ENCODE results near the gene ABHD8.
A peak's percentile ranks its signal among the peaks of the same experiment; 100 is the strongest.
"Not testable (repeated sequence)": the region's sequence is repeated elsewhere in the genome, so short reads cannot be mapped to it uniquely, and the experiment has no call there.

ABHD8 gene

GRCh38 chr19:17294051-17294891 is 9.0 kb downstream of the ABHD8 start:
- no peak for DNase-seq

- no peak for DNase-seq
These were observed 9.6 kb downstream of the ABHD8 start for GRCh38 chr19:17293605-17294004.

GRCh38 chr19:17292301-17293074 is 10.7 kb downstream of the ABHD8 start:
- no peak for DNase-seq

- DNase-seq: no peak
These were observed 13.7 kb downstream of the ABHD8 start for GRCh38 chr19:17289489-17289888.

GRCh38 chr19:17286752-17287151 is 16.5 kb downstream of the ABHD8 start:
- DNase-seq: no peak

- DNase-seq: no peak
These were observed 17.0 kb downstream of the ABHD8 start for GRCh38 chr19:17286263-17286662.

GRCh38 chr19:17285415-17286135 is 17.6 kb downstream of the ABHD8 start:
- DNase-seq: no peak

GRCh38 chr19:17283504-17283996 is 19.7 kb downstream of the ABHD8 start:
- DNase-seq: no peak

GRCh38 chr19:17282488-17283125 is 20.6 kb downstream of the ABHD8 start:
- peak; percentile 61 for DNase-seq

GRCh38 chr19:17281391-17282304 is 21.6 kb downstream of the ABHD8 start, which contains the start of gene ANKLE1:
Gene ANKLE1 (plus strand): TSS chr19:17281901. CDS start chr19:17281921, 20 bp downstream.
- DNase-seq: no peak

GRCh38 chr19:17279436-17279835 is 23.8 kb downstream of the ABHD8 start:
- no peak for DNase-seq

GRCh38 chr19:17275441-17276175 is 27.6 kb downstream of the ABHD8 start:
- no peak for DNase-seq

GRCh38 chr19:17274892-17275291 is 28.3 kb downstream of the ABHD8 start:
- not testable (repeated sequence) for DNase-seq

- no peak for DNase-seq
These were observed 34.5 kb downstream of the ABHD8 start for GRCh38 chr19:17268754-17269153.

GRCh38 chr19:17266975-17267788 is 36.0 kb downstream of the ABHD8 start, which contains the start of gene BABAM1:
Gene BABAM1 (plus strand): TSS chr19:17267443. CDS start chr19:17268807, 1,364 bp downstream.
- peak; percentile 95 for DNase-seq

GRCh38 chr19:17266589-17266974 is 36.6 kb downstream of the ABHD8 start:
- DNase-seq: no peak

- no peak for DNase-seq
These were observed 37.2 kb downstream of the ABHD8 start for GRCh38 chr19:17266026-17266425.

GRCh38 chr19:17264641-17264979 is 38.6 kb downstream of the ABHD8 start, which contains the start of gene USHBP1:
Gene USHBP1 (minus strand): TSS chr19:17264745. CDS start chr19:17264299, 446 bp downstream.
- DNase-seq: no peak
